ENCODE results near the gene SGK1. TPM values are rescaled to one million over a fixed set of nuclear protein-coding genes. Genes with fewer than 3 reads are reported as not detected.

The SGK1 gene
- total and polyA plus RNA-seq, 4 donors = 68.9 to 299 (median 148) TPM

DNA sequence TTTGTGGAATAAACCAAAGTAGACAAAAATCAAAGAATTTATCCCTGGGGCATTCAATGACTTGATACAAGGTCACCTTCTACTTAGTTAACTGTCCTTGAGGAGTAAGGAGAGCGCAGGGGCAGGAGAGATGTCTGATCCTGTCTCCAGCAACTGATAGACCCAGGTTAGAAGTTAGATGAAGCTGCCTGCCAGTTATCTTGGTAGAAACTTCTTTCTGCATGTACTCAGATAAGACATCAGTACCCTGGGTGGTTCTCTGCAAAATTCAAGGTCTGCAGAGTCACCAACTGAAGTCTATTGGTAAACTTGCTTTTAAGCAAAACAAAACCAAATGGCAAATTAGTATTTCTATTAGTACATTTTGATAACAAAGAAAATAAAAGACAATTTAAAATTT is 2.7 kb downstream of the SGK1 start:
- 93 to 98% methylated on average over 1 of the region's 1 CpG for WGBS, 2 donors
- no peaks in the 10 kb centered on the region for H3K9me3 ChIP-seq (ENCODE audit: control insufficient read depth in 4 of 4, insufficient read depth in 3 of 4, low read length in 3 of 4)

DNA sequence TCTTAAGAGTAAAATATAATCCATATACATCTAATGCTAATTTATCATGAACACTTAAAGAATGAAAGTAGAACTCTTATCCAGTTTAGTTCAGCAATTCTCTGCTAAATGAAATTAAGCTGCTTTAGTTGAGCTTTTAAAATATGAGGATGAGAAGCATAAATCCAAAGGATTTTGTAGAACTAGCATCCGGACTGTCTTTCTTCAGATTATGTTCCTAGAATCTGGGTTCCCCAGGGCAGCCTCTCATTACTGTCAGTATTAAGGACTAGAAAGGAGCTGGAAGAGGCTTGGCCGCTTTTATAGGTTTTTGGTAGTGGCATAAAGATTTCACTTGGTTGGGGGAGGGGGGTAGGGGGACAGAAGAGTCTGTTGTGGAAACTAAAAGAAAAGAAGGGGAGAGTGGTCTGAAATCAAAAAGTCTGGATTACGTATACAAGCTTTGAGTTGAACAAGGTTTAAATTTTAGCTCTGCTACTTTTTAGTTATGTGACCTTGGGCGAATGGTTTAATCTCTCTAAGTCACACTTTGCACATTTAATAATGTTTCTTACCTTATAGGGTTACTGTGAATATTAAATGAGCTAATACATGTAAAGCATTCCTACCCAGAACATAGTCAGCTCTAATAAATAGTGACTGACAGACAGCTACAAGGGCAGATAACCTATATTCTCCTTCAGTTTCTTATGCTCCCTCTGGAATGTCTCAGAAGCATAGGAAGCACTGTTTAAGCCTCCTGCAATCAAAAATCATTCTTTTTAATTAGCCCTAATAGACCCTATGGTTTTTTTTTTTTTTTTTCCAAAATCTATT is 3.7 kb downstream of the SGK1 start:
- Histone ChIP-seq H3K9me3 (ENCODE audit: control insufficient read depth in 4 of 4, insufficient read depth in 3 of 4, low read length in 3 of 4) (no peaks in the 10 kb centered on the region), H3K9ac (ENCODE audit: insufficient read depth in 1 of 2, low read length in 2 of 2) (no peak overlapping the region), H3K36me3 (ENCODE audit: control insufficient read depth in 4 of 4, insufficient read depth in 4 of 4, low read length in 4 of 4) (no peaks in the 10 kb centered on the region), H3K4me1 (ENCODE audit: control insufficient read depth in 5 of 5, insufficient read depth in 5 of 5, low read length in 5 of 5) (peaks cover 0 to 7% (median under 1%) of the 10 kb centered on the region in 5 donors), H3K27ac (ENCODE audit: low read depth in 1 of 2, low read length in 1 of 2) (no peak overlapping the region), H3K27me3 (ENCODE audit: control insufficient read depth in 3 of 3, insufficient read depth in 3 of 3, low read length in 2 of 3) (peaks cover 0 to 28% (median 20%) of the 10 kb centered on the region in 3 donors), H3K4me3 (no peak overlapping the region)
- TF ChIP-seq, protein P1, sequence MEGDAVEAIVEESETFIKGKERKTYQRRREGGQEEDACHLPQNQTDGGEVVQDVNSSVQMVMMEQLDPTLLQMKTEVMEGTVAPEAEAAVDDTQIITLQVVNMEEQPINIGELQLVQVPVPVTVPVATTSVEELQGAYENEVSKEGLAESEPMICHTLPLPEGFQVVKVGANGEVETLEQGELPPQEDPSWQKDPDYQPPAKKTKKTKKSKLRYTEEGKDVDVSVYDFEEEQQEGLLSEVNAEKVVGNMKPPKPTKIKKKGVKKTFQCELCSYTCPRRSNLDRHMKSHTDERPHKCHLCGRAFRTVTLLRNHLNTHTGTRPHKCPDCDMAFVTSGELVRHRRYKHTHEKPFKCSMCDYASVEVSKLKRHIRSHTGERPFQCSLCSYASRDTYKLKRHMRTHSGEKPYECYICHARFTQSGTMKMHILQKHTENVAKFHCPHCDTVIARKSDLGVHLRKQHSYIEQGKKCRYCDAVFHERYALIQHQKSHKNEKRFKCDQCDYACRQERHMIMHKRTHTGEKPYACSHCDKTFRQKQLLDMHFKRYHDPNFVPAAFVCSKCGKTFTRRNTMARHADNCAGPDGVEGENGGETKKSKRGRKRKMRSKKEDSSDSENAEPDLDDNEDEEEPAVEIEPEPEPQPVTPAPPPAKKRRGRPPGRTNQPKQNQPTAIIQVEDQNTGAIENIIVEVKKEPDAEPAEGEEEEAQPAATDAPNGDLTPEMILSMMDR (IDR thresholded peaks at IDR 0.05; ENCODE audit: control extremely low read depth, extremely low read depth) = no peak
- no peak for DNase-seq
- ATAC-seq (ENCODE audit: insufficient read depth, low FRiP score) = no peak
- WGBS, 2 donors = 95 to 98% methylated on average over 4 of the region's 4 CpGs

More for the DNA sequence above, 2.7 kb downstream of the SGK1 start:
- Histone ChIP-seq H3K27me3 (ENCODE audit: control insufficient read depth in 3 of 3, insufficient read depth in 3 of 3, low read length in 2 of 3) (peaks cover 0 to 28% (median 20%) of the 10 kb centered on the region in 3 donors), H3K4me3 (no peak overlapping the region), H3K9ac (ENCODE audit: insufficient read depth in 1 of 2, low read length in 2 of 2) (no peak overlapping the region), H3K27ac (ENCODE audit: low read depth in 1 of 2, low read length in 1 of 2) (no peak overlapping the region), H3K4me1 (ENCODE audit: control insufficient read depth in 5 of 5, insufficient read depth in 5 of 5, low read length in 5 of 5) (peaks cover 0 to 7% (median 0%) of the 10 kb centered on the region in 5 donors), H3K36me3 (ENCODE audit: control insufficient read depth in 4 of 4, insufficient read depth in 4 of 4, low read length in 4 of 4) (no peaks in the 10 kb centered on the region)
- DNase-seq (no peak), ATAC-seq (ENCODE audit: insufficient read depth, low FRiP score) (no peak)
- TF ChIP-seq, protein P1 (IDR thresholded peaks at IDR 0.05; ENCODE audit: control extremely low read depth, extremely low read depth) = no peak

DNA sequence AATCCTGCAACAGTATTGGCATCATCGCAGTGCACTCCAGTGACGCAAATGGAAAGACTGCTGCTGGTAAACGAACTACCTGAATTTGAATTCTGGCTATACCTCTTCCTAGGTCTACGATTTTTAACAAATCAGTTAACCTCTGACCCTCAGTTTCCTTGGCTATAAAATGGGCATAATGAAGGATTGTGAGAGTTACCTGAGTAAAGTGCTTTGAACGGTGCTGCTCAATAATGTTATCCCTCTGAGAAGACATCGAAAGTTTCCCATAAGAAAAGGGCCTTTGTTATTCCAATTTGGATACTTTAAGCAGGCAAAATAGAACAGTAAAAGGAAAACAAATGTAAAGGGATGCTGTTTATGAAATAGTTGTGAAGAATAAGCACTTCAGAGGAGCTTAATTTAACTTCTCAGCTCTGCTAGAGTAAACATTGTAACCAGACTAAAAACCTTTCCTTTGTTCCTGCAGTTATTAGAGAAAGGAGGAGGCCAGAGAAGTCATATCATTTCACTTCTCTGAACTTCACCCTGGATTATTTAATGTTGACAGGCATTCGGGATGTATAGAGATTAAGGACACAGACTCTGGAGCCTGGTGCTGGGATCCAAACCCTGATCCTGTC is 5.8 kb downstream of the SGK1 start:
- H3K9me3 ChIP-seq (ENCODE audit: control insufficient read depth in 4 of 4, insufficient read depth in 3 of 4, low read length in 3 of 4) = no peaks in the 10 kb centered on the region
- H3K9ac ChIP-seq (ENCODE audit: insufficient read depth in 1 of 2, low read length in 2 of 2) = no peak overlapping the region
- no peak overlapping the region for H3K27ac ChIP-seq (ENCODE audit: low read depth in 1 of 2, low read length in 1 of 2)
- no peak overlapping the region for H3K4me3 ChIP-seq
- DNase-seq (no peak), ATAC-seq (ENCODE audit: insufficient read depth, low FRiP score) (no peak)
- no peaks in the 10 kb centered on the region for H3K36me3 ChIP-seq (ENCODE audit: control insufficient read depth in 4 of 4, insufficient read depth in 4 of 4, low read length in 4 of 4)
- TF ChIP-seq, protein P1 (IDR thresholded peaks at IDR 0.05; ENCODE audit: control extremely low read depth, extremely low read depth) = no peak
- H3K4me1 ChIP-seq (ENCODE audit: control insufficient read depth in 5 of 5, insufficient read depth in 5 of 5, low read length in 5 of 5) = peaks cover 0 to 1% (median 0%) of the 10 kb centered on the region in 5 donors
- peaks cover 0 to 9% (median 9%) of the 10 kb centered on the region in 3 donors for H3K27me3 ChIP-seq (ENCODE audit: control insufficient read depth in 3 of 3, insufficient read depth in 3 of 3, low read length in 2 of 3)
- 88 to 90% methylated on average over 7 of the region's 7 CpGs for WGBS, 2 donors

Data from lung (tissue), 12 donors.